Measurements from ENCODE around the gene RERE.

Gene RERE

GRCh38 chr1:8684590-8684989, 132.8 kb downstream of the RERE start:
- DNase-seq: no peak

GRCh38 chr1:8682573-8682972, 134.9 kb downstream of the RERE start:
- no peak for DNase-seq

- DNase-seq: no peak
Observed at GRCh38 chr1:8681911-8682310, 135.5 kb downstream of the RERE start.

GRCh38 chr1:8680664-8681650, 136.5 kb downstream of the RERE start:
- DNase-seq: no peak

GRCh38 chr1:8679929-8680663, 137.3 kb downstream of the RERE start:
- DNase-seq: no peak

GRCh38 chr1:8679395-8679800, 138.0 kb downstream of the RERE start:
- DNase-seq: no peak

GRCh38 chr1:8678673-8679394, 138.6 kb downstream of the RERE start:
- DNase-seq: no peak

GRCh38 chr1:8677782-8678181, 139.7 kb downstream of the RERE start:
- DNase-seq: no peak

- no peak for DNase-seq
Observed at GRCh38 chr1:8676813-8677212, 140.6 kb downstream of the RERE start.

GRCh38 chr1:8676072-8676471, 141.4 kb downstream of the RERE start:
- no peak for DNase-seq

- no peak for DNase-seq
Observed at GRCh38 chr1:8674912-8675311, 142.5 kb downstream of the RERE start.

GRCh38 chr1:8674481-8674880, 143.0 kb downstream of the RERE start:
- no peak for DNase-seq

- peak; percentile 46 for DNase-seq
Observed at GRCh38 chr1:8671306-8671917, 146.0 kb downstream of the RERE start.

GRCh38 chr1:8670371-8670818, 147.0 kb downstream of the RERE start:
- no peak for DNase-seq

- DNase-seq: no peak
Observed at GRCh38 chr1:8669606-8670335, 147.7 kb downstream of the RERE start.

GRCh38 chr1:8667869-8668594, 149.4 kb downstream of the RERE start:
- no peak for DNase-seq

GRCh38 chr1:8666389-8667167, 150.9 kb downstream of the RERE start:
- DNase-seq: no peak

GRCh38 chr1:8665833-8666232, 151.6 kb downstream of the RERE start:
- no peak for DNase-seq

GRCh38 chr1:8664887-8665286, 152.6 kb downstream of the RERE start:
- DNase-seq: no peak

- no peak for DNase-seq
Observed at GRCh38 chr1:8663915-8664329, 153.5 kb downstream of the RERE start.

Data from NCI-H1092 (cell line).